Caki2 (cell line): Measurements from ENCODE around the gene LRIT3. TPM values are rescaled to one million over a fixed set of nuclear protein-coding genes. Genes with fewer than 3 reads are reported as not detected.

Experiments used
- DNase-seq: peaks from one replicate; pipeline ENCODE4 v3.0.0-alpha.2; 2015; ENCODE audit warnings: low read depth
- in situ Hi-C: cut with HindIII; loops from 2 replicates; pipeline ENCODE4 v1.10.0; 2016; ENCODE audit warnings: low sequenced_read_pairs, low pct_unique_long_range_greater_than_20kb, mixed read lengths
- total RNA-seq: library from RNA; depleted of rRNA; stranded (reverse); fragments of >200 nt; shearing (Covaris generic); gene quantifications from 2 replicates; pipeline ENCODE4 v1.2.3, GENCODE V29; 2014; ENCODE audit warnings: low replicate concordance; rRNA removed

The LRIT3 gene, protein sequence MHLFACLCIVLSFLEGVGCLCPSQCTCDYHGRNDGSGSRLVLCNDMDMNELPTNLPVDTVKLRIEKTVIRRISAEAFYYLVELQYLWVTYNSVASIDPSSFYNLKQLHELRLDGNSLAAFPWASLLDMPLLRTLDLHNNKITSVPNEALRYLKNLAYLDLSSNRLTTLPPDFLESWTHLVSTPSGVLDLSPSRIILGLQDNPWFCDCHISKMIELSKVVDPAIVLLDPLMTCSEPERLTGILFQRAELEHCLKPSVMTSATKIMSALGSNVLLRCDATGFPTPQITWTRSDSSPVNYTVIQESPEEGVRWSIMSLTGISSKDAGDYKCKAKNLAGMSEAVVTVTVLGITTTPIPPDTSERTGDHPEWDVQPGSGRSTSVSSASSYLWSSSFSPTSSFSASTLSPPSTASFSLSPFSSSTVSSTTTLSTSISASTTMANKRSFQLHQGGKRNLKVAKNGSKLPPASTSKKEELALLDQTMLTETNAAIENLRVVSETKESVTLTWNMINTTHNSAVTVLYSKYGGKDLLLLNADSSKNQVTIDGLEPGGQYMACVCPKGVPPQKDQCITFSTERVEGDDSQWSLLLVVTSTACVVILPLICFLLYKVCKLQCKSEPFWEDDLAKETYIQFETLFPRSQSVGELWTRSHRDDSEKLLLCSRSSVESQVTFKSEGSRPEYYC
- not detected in 2 replicates for total RNA-seq

DNA sequence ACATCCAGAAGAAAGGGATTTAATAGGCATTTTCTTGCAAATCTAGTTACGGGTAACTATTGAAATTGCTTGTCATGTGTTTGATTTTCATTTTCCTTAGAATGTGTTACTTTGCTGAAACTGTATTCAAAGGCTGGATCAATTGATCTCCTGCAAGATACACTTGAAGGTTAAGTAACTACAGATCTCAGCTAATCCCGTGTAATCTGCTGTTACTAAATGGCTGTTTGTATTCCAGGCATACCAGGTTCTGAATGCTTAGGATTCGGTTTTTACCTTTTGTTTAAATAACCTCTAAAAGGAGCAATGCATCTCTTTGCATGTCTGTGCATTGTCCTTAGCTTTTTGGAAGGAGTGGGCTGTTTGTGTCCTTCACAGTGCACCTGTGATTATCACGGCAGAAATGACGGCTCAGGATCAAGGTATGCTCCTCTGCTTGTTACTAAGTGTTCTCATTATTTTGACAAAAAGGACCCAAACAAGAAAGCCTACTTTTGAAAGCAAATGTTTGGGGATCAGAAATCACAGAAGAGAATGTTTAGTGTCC lies at the start of gene LRIT3:
TSS of gene LRIT3 (plus strand) at position 212 of the 547 bp plus-strand sequence. CDS start at position 307, 95 bp downstream.
- in situ Hi-C loops = no loop called here
- no peak for DNase-seq

DNA sequence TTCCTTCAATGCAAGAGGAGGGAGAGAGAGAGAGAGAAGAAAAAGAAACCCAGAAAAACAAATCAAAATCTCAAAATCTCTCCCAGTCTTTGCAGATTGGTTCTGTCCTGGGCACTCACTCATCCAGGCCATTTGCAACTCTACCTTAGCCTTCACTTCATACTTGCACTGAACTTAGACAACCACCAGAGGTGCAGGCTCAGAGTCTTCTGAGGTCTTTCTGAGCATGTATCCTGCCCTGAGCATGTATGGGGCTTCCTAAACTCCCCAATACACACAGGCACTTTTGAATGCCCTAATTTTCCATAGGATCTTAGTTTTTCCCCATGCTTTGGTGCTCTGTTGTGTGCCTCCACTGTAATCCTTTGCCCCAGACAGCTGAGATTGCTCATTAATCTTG lies 49.0 kb upstream of the LRIT3 start:
- no peak for DNase-seq
- in situ Hi-C loops = no loop called here

DNA sequence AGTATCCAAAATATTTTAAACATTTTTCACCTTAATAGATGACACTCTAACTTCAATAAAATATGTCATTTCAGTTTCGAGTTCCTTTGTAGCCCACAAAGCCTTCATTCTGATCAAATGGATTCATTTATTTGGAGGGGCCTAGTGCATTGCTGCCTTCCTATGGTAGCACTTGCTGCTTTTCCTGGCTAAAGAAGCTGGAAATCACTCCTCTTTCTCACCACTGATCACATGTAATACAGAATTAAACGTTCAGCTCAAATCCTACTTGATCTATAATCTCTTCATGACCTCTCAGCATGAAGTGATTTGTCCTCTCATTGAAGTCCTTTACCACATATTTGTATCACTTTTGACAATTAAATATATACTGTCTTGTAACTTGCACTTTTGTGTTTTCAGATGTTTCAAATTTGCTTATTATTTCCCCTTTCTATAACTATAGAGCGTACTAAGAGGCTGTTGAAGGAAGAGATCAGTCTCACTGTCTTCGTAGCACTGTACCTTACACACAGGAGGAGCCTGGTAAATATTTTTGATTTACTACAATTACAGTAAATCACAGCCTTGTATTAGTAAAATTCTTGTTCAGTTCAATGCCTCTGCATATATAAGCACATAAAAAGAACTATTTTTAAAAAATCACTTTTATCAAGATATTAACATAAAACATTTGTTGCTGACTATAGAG lies 46.7 kb upstream of the LRIT3 start:
- DNase-seq = no peak
- in situ Hi-C loops = loop anchor here (25.0 kb wide), 1 partner anchor 364 kb away; the partner anchor contains the start of gene SEC24B

DNA sequence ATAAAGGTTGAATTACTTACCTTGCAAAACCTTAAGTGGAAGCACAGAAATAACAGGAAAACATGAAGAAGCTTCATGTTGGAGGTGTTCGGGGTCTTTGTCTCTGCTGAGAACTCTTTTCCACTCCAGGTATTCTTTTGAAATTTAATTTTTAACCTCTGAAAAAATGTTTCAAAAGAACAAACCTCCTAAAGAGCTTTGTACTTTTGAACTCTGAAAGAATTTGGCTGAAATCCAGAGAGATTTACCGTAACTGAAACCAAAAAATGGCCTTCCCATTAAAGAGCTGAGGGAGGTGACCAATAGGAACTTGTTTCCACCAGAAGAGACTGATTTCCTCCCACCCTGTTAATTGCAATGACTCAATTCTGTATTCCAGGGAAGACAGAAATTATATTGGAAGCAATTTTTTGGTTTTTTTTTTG lies 46.0 kb upstream of the LRIT3 start, which contains the start of gene CFI:
TSS of gene CFI (minus strand) at position 105 of the 425 bp plus-strand sequence. CDS start at position 77, 28 bp downstream.
- DNase-seq = peak; percentile 14
- in situ Hi-C loops = loop anchor here (25.0 kb wide), 1 partner anchor 365 kb away; the partner anchor contains the start of gene SEC24B

DNA sequence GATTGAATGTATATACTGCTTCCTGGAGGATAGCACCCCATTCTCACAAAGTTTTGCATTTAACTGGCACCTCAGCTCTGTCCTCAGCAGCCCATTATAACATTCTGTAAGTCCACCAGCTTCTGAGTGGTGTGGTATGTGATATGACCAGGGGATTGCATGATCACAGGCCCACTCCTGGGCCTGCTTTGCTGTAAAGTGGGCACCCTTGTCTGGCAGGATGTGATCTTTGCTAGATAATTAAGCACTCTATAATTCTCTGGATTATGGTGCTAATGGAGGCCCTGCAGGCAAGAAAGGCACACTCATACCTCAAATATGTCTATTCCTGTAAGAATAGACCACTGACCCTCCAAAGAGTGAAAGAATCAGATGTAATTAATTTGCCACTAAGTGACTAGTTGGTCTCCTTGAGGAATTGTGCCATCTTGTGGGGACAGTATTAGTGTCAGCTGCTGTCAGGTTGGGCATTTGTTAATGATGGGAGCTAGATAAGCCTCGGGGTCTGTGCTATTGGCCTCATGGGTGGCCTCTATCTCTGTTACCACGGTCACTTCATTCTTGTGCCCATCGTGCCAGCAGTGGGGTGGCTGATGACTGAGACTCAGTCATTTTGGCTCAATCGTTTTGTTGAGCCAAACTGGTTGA lies 43.9 kb upstream of the LRIT3 start:
- in situ Hi-C loops = loop anchor here (25.0 kb wide), 1 partner anchor 367 kb away; the partner anchor contains the start of gene SEC24B
- DNase-seq = peak; percentile 28

DNA sequence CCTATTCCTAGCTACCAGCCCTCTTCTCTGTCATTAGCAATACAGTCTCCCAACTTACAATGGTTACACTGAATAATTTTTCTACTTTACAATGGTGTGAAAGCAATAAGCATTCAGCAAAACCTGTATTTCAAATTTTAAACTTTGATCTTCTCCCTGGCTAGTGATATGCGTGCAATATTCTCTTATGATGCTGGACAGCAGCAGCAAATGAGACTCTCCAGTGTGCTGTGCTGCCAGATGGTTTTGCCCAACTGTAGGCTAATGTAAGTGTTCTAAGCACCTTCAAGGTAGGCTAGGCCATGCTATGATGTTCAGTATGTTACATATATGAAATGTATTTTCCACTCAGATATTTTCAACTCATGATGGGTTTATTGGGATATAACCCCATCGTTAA lies 38.3 kb upstream of the LRIT3 start:
- in situ Hi-C loops = loop anchor here (25.0 kb wide), 1 partner anchor 372 kb away; the partner anchor contains the start of gene SEC24B
- DNase-seq = no peak

DNA sequence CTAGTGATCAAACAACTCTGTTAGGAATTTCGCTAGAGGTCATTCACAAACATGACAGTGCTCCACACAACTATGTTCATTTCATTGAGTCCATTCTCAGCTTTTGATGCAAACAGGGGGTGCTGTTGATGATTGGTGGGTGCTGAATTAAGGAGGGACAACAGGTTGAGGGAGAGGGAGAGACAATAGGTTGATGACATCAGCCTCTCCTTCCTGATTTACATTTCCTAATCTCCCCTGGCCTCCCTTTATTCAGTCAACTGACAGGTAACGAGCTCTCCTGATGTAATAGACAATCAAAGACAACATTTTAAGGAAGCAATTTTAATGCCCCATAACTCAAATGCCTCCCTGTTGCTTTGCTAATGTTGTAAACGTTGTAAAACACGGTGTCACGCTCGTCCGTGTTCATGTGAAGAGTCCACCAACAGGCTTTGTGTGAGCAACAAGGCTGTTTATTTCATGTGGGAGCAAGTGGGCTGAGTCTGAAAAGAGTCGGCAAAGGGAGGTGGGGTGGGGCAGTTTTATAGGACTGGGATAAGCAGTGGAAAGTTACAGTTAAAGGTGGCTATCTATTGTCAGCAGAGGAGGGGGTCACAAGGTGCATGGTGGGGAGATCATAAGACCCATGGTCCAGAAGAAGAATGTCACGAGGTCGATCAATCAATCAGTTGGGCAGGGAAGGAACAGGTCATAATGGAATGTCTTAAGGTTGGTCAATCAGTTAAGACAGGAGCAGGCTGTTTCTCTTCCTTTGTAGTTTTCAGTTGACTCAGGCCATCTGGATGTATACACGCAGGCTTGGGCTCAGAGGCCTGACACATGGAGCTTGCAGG lies 37.1 kb upstream of the LRIT3 start:
- in situ Hi-C loops = loop anchor here (25.0 kb wide), 1 partner anchor 373 kb away; the partner anchor contains the start of gene SEC24B
- no peak for DNase-seq

DNA sequence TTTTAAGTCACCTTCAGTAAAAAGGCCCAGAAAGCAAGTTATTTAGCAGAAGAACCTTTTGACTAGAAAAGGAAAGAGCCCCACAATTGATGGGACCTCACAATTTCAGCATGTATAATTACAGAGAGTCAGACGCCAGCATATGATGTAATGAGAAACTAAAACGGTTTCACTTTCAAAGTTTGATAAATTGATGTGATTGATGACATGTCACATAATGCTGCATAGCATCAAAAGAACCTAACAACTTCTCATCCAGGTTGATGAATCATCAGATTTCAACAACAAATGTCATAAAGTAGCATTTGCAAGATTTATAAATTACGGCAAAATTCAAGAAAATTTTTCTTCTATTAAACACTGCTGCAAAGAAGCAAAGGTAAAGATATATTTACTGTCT lies 36.2 kb upstream of the LRIT3 start:
- in situ Hi-C loops = loop anchor here (25.0 kb wide), 1 partner anchor 374 kb away; the partner anchor contains the start of gene SEC24B
- DNase-seq = no peak

DNA sequence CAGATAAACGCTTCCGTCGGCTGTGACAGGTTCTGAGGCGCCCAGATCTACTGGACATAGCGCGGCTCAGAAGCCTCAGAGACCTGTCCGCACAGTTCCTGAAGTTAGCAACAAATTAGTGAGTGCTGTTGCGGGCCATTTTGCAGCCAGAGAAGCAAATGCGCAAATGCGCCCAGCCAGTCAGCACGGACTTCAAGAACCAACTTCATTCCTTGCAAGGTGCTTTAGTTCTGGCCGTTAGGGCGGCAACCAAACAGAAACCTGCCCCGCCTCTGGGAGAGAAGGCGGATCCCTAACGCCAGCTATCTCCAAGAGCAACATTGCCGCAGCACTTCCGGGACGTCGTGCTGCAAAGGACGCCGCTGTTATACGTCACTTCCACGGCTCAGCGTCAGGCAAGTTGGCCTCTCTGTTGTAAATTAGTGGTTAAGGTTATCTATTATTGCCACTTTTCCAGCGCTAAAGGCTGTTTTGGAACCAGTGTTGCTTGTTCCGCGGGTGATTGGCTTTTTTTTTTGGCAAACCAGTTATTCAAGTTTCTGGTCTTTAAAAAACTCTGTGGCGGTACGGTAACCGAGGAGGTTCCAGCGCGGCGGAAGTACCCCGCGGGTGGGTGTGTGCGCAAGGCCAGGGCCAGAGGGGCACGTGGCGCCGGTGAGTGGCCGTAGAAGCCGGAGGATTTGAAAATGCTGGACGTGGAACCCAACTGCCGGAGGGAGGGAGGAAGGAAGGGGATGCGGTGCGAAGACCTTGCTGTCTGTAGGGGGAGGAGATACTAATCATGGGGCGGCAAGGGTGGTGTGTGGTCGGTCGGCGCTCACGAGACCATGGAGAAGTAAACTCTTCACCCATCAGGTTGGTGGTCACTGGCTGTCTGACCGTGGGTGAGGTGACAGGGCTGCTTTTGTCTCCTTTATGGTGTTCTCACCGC lies 32.5 kb upstream of the LRIT3 start, which contains the start of gene GAR1:
TSS of gene GAR1 (plus strand) at position 612 of the 931 bp plus-strand sequence. CDS start 403 bp downstream, outside the sequence.
- peak; percentile 90 for DNase-seq
- in situ Hi-C loops = loop anchor here (25.0 kb wide), 1 partner anchor 378 kb away; the partner anchor contains the start of gene SEC24B

DNA sequence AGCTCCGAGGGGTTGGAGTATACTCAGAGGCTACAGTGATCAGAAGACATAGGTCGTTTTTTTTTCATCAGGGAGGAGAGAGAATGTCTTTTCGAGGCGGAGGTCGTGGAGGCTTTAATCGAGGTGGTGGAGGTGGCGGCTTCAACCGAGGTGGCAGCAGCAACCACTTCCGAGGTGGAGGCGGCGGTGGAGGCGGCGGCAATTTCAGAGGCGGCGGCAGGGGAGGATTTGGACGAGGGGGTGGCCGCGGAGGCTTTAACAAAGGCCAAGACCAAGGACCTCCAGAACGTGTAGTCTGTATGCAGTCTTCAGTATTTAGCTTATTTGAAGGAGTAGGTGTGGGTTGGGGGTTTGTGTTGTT lies 31.8 kb upstream of the LRIT3 start:
- in situ Hi-C loops = loop anchor here (25.0 kb wide), 1 partner anchor 379 kb away; the partner anchor contains the start of gene SEC24B
- no peak for DNase-seq

DNA sequence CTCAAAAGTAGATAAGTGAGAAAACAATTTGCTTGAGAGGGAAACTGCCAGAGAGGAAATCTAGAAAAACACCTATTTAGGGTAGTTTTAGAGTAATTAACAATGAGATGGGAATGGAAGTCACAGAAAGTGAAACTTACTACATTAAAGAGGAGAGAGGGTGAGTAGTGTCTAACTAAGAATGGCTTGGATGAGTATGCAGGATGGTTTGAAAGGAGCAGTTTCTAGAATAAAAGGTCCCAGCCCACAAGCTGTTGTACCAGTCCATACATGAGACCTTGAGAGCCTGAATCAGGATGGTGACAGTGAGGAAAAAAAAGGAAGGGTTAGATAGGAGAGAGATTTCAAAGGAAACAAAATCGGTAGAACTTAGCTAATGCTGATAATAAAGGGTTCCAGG lies 31.0 kb upstream of the LRIT3 start:
- in situ Hi-C loops = loop anchor here (25.0 kb wide), 1 partner anchor 380 kb away; the partner anchor contains the start of gene SEC24B

GRCh38 chr4:109818268-109818667 lies 29.6 kb upstream of the LRIT3 start:
- DNase-seq = no peak
- in situ Hi-C loops = loop anchor here (25.0 kb wide), 1 partner anchor 381 kb away; the partner anchor contains the start of gene SEC24B

More for the DNA sequence above, 31.0 kb upstream of the LRIT3 start:
- no peak for DNase-seq

DNA sequence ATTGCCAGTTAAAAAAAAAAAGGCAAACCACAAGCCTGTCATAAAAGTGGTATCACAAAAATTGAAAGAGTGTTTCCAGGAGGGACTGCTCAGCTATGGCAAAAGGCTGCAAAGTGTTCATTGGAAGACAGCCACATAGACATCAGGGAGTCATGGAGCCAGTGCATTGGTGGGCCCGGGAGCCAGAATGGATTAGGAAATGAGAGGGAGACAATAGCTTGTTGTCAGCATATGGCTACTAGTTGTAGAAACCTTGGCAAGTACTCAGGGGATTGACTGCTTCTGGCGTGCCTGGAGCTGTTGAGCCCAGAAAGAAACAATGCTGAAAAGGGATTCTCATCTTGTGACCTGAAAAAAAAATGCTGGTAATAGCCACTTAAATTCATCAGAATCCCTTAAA lies 27.3 kb upstream of the LRIT3 start:
- in situ Hi-C loops = loop anchor here (25.0 kb wide), 1 partner anchor 383 kb away; the partner anchor contains the start of gene SEC24B
- DNase-seq = no peak

- no peak for DNase-seq
- in situ Hi-C loops = loop anchor here (25.0 kb wide), 1 partner anchor 384 kb away; the partner anchor contains the start of gene SEC24B
Observed at GRCh38 chr4:109821185-109821584, 26.7 kb upstream of the LRIT3 start.

- no peak for DNase-seq
- in situ Hi-C loops = no loop called here
Observed at GRCh38 chr4:109826719-109827118, 21.2 kb upstream of the LRIT3 start.
